GM18498 (cell line): Measurements from ENCODE around the gene LRRC36.
"Not testable (repeated sequence)": the region's sequence is repeated elsewhere in the genome, so short reads cannot be mapped to it uniquely, and the experiment has no call there.

ENCODE experiments used
- ATAC-seq: cut with Tn5 transposase; IDR thresholded peaks from one replicate; pipeline ENCODE4 v1.9.1; 2021; ENCODE audit warnings: mild to moderate bottlenecking, moderate library complexity; ENCODE audit not compliant: unreplicated experiment

Gene LRRC36

DNA sequence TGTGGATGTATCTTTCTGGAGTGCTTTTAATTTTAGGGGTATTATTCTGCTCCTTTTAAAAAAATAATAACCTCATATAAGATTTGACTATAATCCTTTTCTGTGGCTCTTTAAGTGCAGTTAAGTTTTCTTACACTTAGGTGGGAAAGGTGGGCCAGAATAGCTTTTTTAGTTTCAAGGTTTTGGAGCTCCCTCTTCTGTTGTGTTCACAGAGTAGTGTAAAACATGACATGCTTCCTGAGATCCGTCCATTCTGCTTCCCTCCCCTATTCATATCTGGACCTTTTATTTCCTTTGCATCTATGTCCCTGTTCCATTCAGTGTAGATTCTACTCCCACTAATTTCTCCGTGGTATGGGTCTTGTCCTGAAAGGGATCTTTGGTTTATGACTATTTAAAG, 12.8 kb downstream of the LRRC36 start:
- ATAC-seq: no peak

DNA sequence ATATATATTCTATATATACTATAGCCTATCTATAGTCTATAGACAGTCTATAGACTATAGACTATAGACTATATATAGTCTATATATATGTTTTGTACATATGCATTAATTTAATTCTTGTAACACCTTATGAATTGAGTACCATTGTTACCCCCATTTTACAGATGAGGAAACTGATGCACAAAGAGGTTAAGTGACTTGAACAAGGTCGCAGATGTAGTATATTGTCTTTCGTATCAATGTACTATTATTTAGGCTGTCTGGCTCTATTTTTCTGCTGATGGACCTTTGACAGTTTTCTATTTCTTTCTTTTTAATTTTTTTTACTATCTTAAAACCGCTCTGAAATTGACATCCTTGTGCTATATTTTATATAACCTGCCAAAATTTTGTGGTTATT, 14.6 kb downstream of the LRRC36 start:
- no peak for ATAC-seq

DNA sequence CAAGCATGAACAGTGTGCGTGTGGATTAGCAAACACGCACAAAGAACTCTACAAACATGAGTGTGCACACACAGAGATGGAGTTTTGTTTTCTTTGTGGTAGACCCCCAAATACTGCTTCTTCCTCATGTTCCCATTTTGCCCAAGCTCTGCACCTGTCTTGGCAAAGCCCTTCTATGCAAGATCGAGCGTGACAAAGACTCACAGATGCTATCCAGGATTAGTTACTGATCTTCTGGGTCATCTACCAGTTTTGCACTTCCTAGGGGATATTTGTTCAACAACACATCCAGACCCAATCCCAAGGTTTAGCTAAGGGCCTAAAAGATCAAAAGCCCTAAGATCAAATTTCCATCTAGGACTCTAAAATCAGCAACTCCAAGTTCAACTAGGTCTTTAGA, 16.0 kb downstream of the LRRC36 start:
- no peak for ATAC-seq

DNA sequence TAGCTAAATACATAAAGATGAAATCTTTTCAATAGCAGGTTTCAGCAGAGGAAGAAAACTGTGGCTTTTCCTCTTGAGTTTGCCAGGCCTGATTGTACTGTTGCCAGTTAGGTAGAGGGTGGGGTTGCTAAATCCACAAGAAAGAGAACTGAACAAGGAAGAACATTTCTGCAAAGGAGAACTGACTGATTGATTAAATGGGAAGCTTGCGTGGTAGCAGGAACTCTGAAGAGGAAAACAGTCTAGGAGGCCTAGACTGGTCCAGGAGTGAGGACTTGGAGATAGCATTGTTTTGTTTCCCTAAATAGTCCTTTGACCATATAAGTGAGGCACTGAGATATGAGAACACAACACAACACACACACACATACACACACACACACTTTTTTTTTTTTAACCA, 18.8 kb downstream of the LRRC36 start:
- no peak for ATAC-seq

DNA sequence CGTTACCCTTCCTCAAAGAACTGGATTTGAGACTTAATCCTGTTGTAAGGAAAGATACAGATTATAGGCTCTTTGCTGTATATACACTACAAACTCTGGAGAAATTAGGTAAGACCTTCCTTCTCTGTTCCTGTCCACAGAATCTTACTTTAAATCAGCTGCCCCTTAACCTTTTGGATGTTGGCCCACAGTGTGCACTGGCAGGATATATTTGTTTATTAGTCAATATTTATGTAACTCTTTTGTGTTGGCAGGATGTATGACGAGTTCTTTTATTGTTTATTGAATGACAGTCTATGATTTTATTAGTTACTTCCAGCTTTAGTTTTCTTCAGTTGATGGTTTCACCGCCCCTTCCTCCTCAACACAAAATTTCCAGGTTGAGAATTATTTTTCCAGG, 19.7 kb downstream of the LRRC36 start:
- ATAC-seq: no peak

DNA sequence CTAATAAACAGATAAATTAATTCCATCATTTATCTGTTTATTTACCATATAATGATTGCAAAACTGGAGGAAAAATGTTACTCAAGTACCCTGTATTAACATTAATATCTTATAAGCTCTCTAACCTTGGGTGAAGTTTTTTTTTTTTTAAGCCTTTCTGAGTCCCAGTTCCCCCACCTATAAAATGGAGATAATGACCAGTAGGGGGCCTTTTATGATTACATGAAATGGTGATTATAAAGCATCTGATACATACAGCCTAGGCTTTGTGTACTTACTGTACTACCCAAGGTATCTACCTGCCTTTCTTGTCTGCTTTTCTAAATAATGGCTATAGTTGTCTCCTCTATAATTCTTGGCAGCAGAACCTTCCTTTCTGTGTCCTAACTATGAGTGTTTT, 22.6 kb downstream of the LRRC36 start:
- no peak for ATAC-seq

DNA sequence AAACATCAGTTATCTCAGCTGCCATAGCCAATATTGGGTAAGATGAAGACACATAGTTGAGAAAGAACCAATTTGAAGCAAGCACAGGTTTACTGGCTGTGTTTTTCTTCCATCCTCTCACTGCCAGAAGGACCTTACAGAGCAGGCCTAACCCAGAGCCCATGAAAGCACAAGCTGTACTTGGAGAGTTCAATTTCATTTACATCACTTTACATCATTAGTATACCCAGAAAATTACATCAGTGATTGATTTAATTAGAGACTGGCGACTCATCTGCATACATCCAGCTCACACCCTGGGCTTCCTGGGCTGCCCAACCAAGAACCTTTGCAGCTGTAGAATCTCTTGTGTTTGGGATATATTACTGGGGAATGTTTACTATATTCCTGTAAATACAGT, 23.7 kb downstream of the LRRC36 start:
- no peak for ATAC-seq

DNA sequence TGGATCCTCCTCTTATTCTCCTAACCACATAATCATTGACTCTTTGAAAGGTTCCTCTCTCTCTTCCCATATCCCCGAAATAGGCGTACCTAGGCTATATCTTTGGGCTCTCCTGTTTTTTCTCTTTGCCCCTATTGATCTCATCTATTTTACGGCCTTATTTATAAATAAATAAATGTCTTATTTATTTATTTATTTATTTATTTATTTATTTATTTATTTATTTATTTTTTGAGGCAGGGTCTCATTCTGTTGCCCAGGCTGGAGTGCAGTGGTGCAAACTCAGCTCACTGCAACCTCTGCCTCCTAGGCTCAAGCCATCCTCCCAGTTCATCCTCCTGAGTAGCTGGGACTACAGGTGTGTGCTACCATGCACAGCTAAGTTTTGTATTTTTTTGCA, 25.8 kb downstream of the LRRC36 start:
- ATAC-seq: not testable (repeated sequence)

DNA sequence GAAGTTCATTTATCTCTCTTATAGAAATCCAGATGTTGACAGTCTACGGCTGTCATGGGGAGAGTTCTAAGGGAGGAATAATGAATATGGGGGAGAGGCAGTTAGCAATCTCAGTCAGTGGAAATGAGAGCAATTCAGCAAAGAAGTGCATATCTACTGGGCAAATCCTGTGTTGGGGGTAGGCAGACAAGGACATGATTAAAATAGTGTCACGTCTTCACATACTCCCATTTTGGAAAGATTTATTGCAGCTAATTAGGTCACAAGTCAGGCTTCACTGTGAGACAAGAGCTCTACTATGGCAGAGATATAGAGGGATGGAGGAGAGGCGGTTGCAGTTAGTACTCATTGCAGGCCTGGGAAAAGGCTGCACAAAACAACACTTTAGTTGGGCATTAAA, 29.8 kb downstream of the LRRC36 start:
- no peak for ATAC-seq

DNA sequence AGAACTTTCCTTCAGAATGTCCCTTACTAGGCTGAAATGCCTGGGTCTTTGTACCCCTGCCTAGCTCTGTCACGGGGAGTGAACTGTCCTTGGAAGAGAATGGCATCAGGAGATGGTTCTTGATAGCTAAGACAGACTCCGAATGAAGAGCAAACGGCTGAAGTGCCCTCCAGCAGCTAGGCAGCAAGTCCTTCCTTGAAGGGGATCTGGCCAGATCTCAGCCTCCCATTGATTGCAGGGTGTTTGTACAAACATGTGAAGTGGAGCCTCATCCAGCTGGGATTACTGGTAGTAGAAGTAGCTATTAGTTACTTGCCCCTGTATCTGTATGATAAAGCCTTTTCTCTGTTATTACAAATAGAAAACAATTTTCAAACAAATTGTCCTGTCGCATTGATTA, 30.9 kb downstream of the LRRC36 start:
- no peak for ATAC-seq

DNA sequence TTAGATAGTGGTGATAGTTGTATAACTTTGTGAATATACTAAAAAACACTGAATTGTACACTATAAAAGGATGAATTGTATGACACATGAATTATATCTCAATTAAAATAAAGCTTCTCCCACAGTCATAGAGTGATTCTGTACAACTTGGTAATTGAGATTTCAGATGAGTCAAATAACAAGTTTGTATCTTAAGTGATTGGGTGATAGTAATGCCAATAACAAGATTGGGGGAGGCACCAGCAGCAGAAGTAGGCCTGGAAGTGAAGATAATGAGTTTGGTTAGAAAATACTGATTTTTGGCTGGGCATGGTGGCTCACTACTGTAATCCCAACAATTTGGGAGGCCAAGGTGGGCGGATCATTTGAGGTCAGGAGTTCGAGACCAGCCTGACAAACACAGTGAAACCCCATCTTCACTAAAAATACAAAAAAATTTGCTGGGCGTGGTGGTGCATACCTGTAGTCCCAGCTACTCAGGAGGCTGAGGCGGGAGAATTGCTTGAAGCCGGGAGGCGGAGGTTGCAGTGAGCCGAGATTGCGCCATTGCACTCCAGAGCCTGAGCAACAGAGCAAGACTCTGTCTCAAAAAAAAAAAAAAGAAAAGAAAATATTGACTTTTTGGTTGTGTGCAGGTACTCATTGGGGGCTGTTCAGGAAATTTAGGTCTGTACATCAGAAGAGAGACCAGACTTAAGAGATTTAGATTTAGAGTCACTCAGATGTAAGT, 33.1 kb downstream of the LRRC36 start:
- not testable (repeated sequence) for ATAC-seq

DNA sequence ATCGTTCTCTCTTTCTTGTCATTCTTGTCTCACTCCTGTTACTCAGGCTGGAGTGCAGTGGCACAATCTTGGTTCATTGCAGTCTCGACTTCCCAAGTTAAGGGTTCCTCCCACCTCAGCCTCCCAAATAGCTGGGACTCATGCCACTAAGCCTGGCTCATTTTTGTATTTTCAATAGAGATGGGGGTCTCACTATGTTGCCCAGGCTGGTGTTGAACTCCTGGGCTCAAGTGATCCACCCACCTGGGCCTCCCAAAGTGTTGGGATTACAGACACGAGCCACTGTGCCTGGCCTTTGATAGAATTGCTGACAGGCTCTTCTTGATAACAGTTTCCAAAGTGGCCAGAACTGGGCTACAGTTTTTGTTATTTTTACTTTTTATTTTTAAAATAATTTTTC, 34.4 kb downstream of the LRRC36 start:
- no peak for ATAC-seq

DNA sequence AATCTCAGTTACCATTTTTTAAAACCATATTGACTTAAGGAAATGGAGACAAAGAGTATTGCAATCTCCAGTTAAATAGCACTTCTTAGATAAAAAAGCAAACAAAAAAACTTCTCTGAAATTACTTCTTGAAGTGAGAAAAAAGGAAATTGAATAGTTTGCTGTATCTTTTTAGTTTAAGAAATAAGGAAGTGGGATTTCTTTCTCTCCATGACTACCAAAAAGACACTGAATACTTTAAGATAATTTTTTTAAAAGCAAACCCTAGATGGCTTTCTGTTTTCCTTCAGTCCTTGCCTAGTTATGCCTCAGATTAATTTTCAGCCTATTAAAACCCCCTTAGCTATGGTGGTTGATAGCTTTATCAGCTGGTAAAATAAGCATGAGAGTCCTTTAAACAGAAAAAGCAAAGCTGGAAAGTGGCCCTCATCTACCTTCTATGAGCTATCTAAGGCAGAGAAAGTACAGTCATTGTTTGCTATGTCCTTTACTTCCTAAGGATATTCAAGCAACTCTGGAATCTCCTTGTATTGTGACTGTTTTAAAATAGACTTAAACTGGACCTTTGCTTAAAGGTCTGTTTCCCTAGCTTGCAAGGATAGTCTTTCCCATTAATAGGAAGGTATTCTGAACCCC, 38.1 kb downstream of the LRRC36 start:
- ATAC-seq: no peak

DNA sequence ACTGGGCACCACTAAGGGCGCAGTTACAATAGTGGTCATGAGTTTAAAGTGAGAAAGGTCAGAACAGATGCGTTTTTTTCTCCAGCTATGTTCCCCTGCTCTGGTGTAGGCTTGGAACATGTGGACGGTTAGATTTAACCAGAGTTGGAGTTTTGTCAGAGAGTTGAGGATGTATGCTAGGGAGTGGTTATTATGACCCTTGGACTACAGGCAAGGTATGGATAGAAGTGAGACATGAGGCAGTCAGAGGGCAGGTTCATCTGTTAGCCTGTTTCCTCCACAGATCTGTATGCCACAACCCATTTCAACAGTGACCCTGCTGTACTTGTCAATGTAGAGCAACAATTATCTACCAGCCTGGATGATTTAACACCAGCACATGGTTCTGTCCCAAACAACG, 44.0 kb downstream of the LRRC36 start:
- no peak for ATAC-seq

DNA sequence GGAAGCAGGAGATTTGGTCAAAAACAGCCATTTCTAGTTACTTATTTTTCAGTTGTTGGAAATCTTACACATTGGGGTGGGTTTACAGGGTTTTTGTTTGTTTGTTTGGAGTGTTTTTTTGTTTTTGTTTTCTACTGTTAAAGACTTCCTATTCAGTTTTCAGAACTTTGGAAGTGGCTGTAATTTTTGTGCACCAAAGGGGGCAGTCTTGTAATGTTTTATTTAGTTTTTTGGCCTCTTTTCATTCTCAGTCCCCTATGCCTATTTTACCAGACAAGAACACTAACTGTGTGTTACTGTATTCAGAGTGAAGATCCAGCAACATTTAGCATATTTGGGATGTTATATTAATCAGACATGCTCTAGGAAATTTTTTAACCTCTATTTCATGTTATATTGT, 46.0 kb downstream of the LRRC36 start:
- ATAC-seq: no peak

DNA sequence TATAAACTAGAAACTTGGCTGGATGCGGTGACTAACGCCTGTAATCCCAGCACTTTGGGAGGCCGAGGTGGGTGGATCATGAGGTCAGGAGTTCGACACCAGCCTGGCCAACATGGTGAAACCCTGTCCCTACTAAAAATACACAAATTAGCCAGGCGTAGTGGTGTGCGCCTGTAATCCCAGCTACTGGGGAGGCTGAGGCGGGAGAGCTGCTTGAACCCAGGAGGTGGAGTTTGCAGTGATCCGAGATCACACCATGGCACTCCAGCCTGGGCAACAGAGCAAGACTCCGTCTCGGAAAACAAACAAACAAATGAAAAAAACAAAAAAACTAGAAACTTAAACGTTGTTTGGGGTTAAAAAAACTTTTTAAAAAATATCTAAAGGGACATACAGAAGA, 49.4 kb downstream of the LRRC36 start:
- ATAC-seq: not testable (repeated sequence)

DNA sequence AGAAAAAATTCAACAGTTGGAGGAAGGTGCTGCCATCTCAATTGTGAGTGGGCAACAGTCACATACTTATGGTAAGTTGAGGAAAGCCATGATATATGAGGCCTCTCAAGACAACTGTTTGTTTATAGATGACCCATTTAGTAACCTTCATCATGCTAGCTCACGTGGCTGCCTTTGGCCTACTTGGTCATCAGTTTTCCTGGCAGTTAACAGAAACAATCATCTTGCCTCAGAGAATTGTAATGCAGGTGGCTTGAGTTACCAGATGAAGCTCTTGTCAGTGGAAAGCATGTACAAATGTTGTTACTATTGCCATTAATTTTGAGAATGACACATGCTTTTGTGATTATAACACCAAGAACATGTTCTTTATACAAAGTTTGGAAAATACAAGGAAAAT, 52.0 kb downstream of the LRRC36 start:
- ATAC-seq: no peak

DNA sequence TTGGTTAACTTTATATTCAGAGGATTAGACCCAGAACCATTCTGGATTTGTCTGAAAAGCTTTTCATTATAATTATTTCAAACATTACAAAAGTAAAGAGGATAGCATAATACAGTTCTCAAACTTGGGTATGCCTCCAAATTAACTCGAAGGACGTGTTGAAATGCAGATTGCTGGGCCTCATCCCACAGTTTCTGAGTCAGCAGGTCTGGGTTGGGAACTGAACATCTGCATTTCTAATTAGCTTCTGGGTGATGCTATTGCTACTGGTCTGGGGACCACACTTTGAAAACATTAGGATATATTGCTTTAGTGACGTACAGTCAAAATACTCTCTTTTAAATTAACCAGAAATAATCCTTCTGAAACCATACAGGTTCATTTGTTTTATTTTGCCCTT, 56.7 kb downstream of the LRRC36 start:
- ATAC-seq: no peak

DNA sequence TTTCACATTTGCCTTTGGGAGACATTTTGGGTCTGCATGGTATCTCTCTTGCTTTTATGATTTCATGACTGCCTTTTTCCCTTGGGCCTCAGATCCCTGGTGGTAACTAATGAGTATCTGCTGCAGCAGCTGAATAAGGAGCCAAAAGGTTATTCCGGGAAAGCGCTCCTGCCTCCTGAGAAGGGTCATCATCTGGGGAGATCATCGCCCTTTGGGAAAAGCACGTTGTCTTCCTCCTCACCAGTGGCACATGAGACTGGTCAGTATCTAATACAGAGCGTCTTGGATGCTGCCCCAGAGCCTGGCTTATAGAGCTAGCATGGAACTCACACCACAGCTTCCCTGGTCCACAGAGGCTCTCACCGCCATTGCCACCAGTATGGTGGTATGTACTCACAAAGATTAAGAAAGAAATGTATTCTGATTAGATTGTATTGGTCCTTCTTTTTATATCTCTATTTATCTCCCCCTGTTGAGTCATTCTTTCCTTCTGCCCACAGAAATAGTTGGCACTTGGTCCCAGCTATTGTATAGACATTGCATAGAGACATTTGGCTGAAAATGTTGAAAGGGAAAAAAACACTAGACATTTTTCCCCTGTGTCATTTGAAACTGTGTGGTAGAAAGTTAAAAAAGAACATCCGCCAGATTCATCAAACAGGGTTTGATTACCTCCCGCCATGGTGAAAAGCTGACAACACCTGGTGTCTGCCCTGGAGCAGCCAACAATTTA, 58.3 kb downstream of the LRRC36 start:
- ATAC-seq: no peak

DNA sequence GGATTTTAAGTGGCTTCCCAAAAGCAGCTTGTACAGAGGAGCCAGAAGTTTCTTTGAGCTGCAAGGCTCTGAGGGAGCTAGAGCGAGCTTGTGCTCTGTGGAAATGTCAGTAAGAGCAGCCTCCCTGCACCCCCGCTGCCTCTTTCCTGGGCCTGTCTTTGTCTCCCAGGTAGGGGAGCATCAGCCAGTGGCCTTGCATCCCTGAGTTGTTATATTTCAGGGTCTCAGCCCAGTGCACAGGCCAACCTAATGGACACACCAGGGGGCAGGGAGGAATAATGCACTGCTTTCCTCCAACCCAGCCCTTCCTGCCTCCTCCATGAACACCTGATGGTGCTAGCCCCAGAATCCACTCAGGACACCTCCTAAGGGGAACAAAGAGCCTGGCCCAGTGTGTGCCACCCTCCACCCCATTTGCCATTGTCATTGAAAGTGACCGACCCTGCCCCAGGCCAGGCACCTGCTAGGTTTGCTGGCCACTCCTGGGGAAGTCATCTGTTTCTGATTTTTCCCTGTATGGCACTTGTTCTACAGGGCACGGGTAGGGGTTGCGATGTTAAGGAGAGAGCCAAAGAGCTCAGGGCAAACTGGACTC, 60.3 kb downstream of the LRRC36 start:
- ATAC-seq: no peak

DNA sequence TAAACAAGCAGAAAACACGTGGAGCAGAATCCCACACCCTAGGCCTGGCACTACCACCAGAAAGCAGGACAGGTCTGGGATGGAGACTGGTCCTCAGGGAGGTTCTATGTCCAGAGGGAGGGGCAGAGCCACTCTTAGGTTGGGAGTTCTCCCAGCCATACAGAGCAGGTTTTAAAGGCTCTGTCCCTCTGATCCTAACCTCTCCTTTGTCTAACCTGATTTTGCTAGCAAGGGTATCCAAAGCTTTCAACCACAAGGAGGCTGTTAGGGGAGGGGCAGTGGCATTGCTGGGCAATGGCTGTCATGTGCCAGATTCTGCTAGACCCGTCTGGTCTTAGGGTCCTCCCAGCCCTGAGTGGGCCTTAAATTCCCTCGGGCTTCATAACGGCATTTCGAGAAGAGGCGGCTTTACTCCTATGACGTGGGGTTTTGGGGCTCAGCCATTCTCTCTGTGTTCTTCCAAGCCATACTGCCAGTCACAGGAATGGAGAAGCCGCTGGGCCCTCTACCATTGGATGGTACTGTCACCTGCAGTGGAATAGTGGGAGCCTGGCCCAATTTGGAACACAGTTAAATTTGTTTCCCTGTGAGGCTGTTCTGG, 61.0 kb downstream of the LRRC36 start:
- no peak for ATAC-seq
